Measurements from ENCODE around the gene FLNC. TPM values are rescaled to one million over a fixed set of nuclear protein-coding genes. Genes with fewer than 3 reads are reported as not detected.

FLNC gene
- total RNA-seq, 1 donor from 2014 or later, result 241 TPM

DNA sequence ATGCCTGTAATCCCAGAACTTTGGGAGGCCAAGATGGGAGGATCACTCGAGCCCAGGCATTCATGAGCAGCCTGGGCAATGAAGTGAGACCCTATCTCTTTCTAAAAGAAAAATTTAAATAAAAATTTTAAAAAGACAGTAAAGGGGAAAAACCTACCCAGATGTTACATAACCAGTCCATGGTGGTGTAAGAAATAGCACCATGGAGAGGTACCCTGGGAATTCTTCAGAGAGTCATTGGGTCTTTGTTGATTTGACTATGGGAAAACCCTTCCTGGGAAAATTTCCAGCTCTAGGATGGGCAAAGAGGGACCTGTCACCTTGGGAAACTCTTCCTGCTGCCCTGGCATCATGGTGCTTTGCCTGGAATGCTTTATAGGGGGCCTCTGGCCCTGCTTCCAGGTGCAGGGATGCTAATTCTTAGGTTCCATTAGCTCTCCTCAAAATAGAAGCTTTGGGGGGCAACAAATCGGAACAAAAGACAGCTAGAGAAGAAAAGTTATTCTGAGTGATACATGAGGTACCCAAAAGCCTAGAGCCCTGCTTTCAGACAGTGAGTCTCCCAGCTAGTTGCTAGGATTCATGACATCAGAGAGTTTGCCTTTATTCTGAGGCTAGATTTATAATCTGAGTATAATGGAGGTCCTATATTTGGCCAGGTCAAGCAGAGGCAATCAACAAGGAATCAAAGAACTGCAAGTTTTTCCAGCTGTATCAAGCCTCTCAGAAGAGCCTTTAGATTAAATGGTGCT, 28.4 kb upstream of the FLNC start:
- Mint-ChIP-seq H3K36me3 (ENCODE audit: unreplicated experiment) (peaks cover 25% of the 10 kb centered on the region), H3K27ac (ENCODE audit: unreplicated experiment) (no peak overlapping the region)

DNA sequence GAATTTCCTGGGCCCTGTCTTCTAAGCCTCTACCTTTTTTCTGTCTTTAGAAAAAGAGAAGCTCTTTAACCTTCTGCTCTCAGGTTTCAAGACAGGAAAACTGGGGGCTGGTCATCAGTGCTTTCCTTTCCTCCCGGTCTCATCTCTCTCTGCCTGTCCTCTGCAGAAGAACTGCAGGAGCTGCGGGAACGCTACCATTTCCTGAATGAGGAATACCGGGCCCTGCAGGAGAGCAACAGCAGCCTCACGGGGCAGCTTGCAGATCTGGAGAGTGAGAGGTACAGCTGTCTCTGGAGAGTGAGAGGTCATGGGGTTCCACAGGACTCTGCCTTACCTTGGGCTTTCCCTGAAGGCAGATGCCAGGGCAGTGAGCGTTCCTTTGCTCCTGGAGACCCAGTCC, 25.7 kb upstream of the FLNC start:
- peaks cover 3% of the 10 kb centered on the region for H3K4me1 Mint-ChIP-seq (ENCODE audit: low read depth, unreplicated experiment)
- no peaks in the 10 kb centered on the region for H3K27me3 Mint-ChIP-seq (ENCODE audit: unreplicated experiment)
- no peak for DNase-seq
- no peak overlapping the region for H3K4me3 Mint-ChIP-seq (ENCODE audit: unreplicated experiment)
- TF ChIP-seq, protein P1, sequence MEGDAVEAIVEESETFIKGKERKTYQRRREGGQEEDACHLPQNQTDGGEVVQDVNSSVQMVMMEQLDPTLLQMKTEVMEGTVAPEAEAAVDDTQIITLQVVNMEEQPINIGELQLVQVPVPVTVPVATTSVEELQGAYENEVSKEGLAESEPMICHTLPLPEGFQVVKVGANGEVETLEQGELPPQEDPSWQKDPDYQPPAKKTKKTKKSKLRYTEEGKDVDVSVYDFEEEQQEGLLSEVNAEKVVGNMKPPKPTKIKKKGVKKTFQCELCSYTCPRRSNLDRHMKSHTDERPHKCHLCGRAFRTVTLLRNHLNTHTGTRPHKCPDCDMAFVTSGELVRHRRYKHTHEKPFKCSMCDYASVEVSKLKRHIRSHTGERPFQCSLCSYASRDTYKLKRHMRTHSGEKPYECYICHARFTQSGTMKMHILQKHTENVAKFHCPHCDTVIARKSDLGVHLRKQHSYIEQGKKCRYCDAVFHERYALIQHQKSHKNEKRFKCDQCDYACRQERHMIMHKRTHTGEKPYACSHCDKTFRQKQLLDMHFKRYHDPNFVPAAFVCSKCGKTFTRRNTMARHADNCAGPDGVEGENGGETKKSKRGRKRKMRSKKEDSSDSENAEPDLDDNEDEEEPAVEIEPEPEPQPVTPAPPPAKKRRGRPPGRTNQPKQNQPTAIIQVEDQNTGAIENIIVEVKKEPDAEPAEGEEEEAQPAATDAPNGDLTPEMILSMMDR (IDR thresholded peaks at IDR 0.05; ENCODE audit: partially characterized antibody, unreplicated experiment), result no peak
- H3K9me3 Mint-ChIP-seq (ENCODE audit: unreplicated experiment), result peaks cover 2% of the 10 kb centered on the region
- H3K27ac Mint-ChIP-seq (ENCODE audit: unreplicated experiment), result no peak overlapping the region
- peaks cover 17% of the 10 kb centered on the region for H3K36me3 Mint-ChIP-seq (ENCODE audit: unreplicated experiment)

More for the DNA sequence above, 28.4 kb upstream of the FLNC start:
- Mint-ChIP-seq H3K4me1 (ENCODE audit: low read depth, unreplicated experiment) (peaks cover 3% of the 10 kb centered on the region), H3K27me3 (ENCODE audit: unreplicated experiment) (peaks cover 4% of the 10 kb centered on the region), H3K9me3 (ENCODE audit: unreplicated experiment) (peaks cover 2% of the 10 kb centered on the region), H3K4me3 (ENCODE audit: unreplicated experiment) (no peak overlapping the region)
- DNase-seq, result no peak
- TF ChIP-seq, protein P1 (IDR thresholded peaks at IDR 0.05; ENCODE audit: partially characterized antibody, unreplicated experiment), result no peak

DNA sequence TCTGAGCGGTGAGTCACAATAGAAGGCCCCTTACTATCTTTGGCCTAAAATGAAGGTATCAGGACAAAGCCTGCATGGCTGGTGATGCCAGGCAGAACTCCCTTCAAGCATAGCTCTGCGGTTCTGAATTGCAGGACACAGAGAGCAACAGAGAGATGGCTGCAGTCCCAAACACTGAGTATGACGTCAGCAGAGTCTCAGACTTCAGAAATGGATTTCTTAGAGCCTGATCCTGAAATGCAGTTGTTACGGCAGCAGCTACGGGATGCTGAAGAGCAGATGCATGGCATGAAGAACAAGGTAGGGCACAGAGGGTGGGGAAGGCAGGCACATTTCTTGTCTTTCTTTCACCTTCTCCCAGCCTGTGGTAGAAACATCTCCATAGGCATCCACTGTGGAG, 25.0 kb upstream of the FLNC start:
- H3K27me3 Mint-ChIP-seq (ENCODE audit: unreplicated experiment), result no peaks in the 10 kb centered on the region
- TF ChIP-seq, protein P1 (IDR thresholded peaks at IDR 0.05; ENCODE audit: partially characterized antibody, unreplicated experiment), result no peak
- no peak overlapping the region for H3K27ac Mint-ChIP-seq (ENCODE audit: unreplicated experiment)

DNA sequence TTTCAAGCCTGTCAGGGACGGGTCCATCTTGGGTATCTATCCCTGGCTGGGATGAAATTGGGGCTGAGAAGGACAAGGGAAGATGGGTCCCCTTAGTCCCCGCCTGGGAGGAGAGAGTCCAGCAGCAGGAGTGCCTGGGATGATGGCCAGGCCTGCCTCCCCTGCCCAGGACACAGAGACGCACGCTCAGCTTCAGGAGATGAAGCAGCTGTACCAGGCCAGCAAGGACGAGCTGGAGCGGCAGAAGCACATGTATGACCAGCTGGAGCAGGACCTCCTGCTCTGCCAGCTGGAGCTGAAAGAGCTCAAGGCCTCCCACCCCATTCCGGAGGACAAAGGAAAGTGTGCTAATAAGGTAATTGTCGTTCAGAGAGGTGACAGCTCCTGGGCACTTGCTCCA, 23.0 kb upstream of the FLNC start:
- Mint-ChIP-seq H3K27ac (ENCODE audit: unreplicated experiment) (peak overlapping the region; percentile 43), H3K36me3 (ENCODE audit: unreplicated experiment) (peaks cover 13% of the 10 kb centered on the region), H3K27me3 (ENCODE audit: unreplicated experiment) (no peaks in the 10 kb centered on the region), H3K9me3 (ENCODE audit: unreplicated experiment) (peaks cover 2% of the 10 kb centered on the region), H3K4me1 (ENCODE audit: low read depth, unreplicated experiment) (peaks cover 3% of the 10 kb centered on the region), H3K4me3 (ENCODE audit: unreplicated experiment) (no peak overlapping the region)
- TF ChIP-seq, protein P1 (IDR thresholded peaks at IDR 0.05; ENCODE audit: partially characterized antibody, unreplicated experiment), result no peak
- no peak for DNase-seq

More for the DNA sequence above, 25.0 kb upstream of the FLNC start:
- H3K9me3 Mint-ChIP-seq (ENCODE audit: unreplicated experiment), result peaks cover 2% of the 10 kb centered on the region
- H3K36me3 Mint-ChIP-seq (ENCODE audit: unreplicated experiment), result peaks cover 17% of the 10 kb centered on the region
- DNase-seq, result no peak
- H3K4me1 Mint-ChIP-seq (ENCODE audit: low read depth, unreplicated experiment), result peaks cover 3% of the 10 kb centered on the region
- H3K4me3 Mint-ChIP-seq (ENCODE audit: unreplicated experiment), result no peak overlapping the region

DNA sequence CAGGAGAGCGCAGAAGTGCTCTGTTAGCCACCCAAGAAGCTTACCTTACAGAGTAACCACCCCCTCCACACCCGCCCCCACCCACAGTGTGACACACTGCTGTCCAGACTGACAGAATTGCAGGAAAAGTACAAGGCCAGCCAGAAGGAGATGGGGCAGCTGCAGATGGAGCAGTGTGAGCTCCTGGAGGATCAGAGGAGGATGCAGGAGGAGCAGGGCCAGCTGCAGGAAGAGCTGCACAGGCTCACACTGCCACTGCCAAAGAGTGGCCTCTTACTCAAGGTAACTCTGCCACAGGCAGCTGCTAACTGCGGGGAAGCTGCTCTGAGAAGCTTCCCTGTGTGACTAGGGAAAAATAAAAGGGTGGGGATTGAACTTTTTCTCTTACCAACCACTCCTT, 20.8 kb upstream of the FLNC start:
- Mint-ChIP-seq H3K36me3 (ENCODE audit: unreplicated experiment) (peaks cover 9% of the 10 kb centered on the region), H3K4me3 (ENCODE audit: unreplicated experiment) (no peak overlapping the region), H3K4me1 (ENCODE audit: low read depth, unreplicated experiment) (peaks cover 5% of the 10 kb centered on the region), H3K27me3 (ENCODE audit: unreplicated experiment) (no peaks in the 10 kb centered on the region), H3K27ac (ENCODE audit: unreplicated experiment) (no peak overlapping the region), H3K9me3 (ENCODE audit: unreplicated experiment) (peaks cover 3% of the 10 kb centered on the region)
- TF ChIP-seq, protein P1 (IDR thresholded peaks at IDR 0.05; ENCODE audit: partially characterized antibody, unreplicated experiment), result no peak
- DNase-seq, result no peak

Measured in glutamatergic neuron (in vitro differentiated cells).